K562 (cell line): ENCODE measurements around the gene USP12. TPM values are rescaled to one million over a fixed set of nuclear protein-coding genes. Genes with fewer than 3 reads are reported as not detected.

ENCODE experiments used
- ARID1B ChIP-seq: fragments of 450-650 bp; IDR thresholded peaks from 2 replicates; pipeline ENCODE4 v1.6.1; 2016; ENCODE audit warnings: antibody characterized with exemption, mild to moderate bottlenecking, inconsistent platforms
- BHLHE40 ChIP-seq: IDR thresholded peaks from 2 replicates; pipeline ENCODE4 v1.6.1; 2011; ENCODE audit warnings: low read length, improper control_type of control experiment
- CAMTA2 ChIP-seq: fragments of 250-450 bp; sonication (Bioruptor Pico); conservative IDR thresholded peaks from 2 replicates; pipeline ENCODE4 v1.5.1; 2022
- CBX2 ChIP-seq: fragments of 200-600 bp; sonication (generic); IDR thresholded peaks from one replicate; pipeline ENCODE4 v1.6.1; 2012; ENCODE audit warnings: mild to moderate bottlenecking, low read length, inconsistent platforms; ENCODE audit not compliant: insufficient read depth, poor library complexity, severe bottlenecking
- CC2D1A ChIP-seq: fragments of 450-650 bp; IDR thresholded peaks from 2 replicates; pipeline ENCODE4 v1.6.1; 2017; ENCODE audit warnings: mild to moderate bottlenecking
- E2F3 ChIP-seq: fragments of 250-450 bp; sonication (Bioruptor Pico); IDR thresholded peaks from 2 replicates; pipeline ENCODE4 v1.4.0; 2020; ENCODE audit warnings: mild to moderate bottlenecking
- HNRNPH1 ChIP-seq: fragments of 200-400 bp; formaldehyde crosslinking; optimal IDR thresholded peaks from 2 replicates; pipeline ENCODE3; 2017; ENCODE audit warnings: low read depth, mild to moderate bottlenecking, low read length, moderate library complexity
- KLF1 ChIP-seq: fragments of 450-650 bp; IDR thresholded peaks from 2 replicates; pipeline ENCODE4 v1.6.1; 2016; ENCODE audit warnings: missing genetic modification characterization, missing compliant biosample characterization
- MYC ChIP-seq, 2 experiments: fragments of 250-450 bp in 1 of 2; sonication (Bioruptor Pico) in 1 of 2; IDR thresholded peaks; 2 replicates each; pipeline versions ENCODE4 v1.5.1 to v1.6.1; 2012 to 2021; ENCODE audit warnings: low read depth in 2 of 2, borderline replicate concordance in 1 of 2, improper control_type of control experiment in 1 of 2, low read length in 1 of 2, mild to moderate bottlenecking in 1 of 2, moderate library complexity in 1 of 2
- OTX1 ChIP-seq: fragments of 450-650 bp; formaldehyde crosslinking; IDR thresholded peaks from 2 replicates; pipeline ENCODE4 v1.4.0; 2022; ENCODE audit warnings: mild to moderate bottlenecking
- POLR2AphosphoS5 ChIP-seq: IDR thresholded peaks from 2 replicates; pipeline ENCODE4 v1.6.1; 2011; ENCODE audit warnings: mild to moderate bottlenecking, low read depth, low read length, moderate library complexity; ENCODE audit not compliant: control insufficient read depth, insufficient read depth
- POLR2G ChIP-seq: fragments of 200-400 bp; formaldehyde crosslinking; IDR thresholded peaks from 2 replicates; pipeline ENCODE4 v1.6.1; 2017; ENCODE audit warnings: low read depth, mild to moderate bottlenecking, antibody characterized with exemption, low read length, moderate library complexity
- TBP ChIP-seq: optimal IDR thresholded peaks from 2 replicates; pipeline ENCODE3; 2011; ENCODE audit warnings: low read depth, low read length, improper control_type of control experiment
- YY1 ChIP-seq, 3 experiments: IDR thresholded peaks; 2 replicates each; pipeline ENCODE4 v1.6.1; 2011; ENCODE audit warnings: low read length in 2 of 3, mild to moderate bottlenecking in 2 of 3, moderate library complexity in 2 of 3, borderline replicate concordance in 1 of 3, control low read depth in 1 of 3, low read depth in 1 of 3; ENCODE audit not compliant: insufficient read depth in 3 of 3, insufficient replicate concordance in 2 of 3, control insufficient read depth in 1 of 3, insufficient read length in 1 of 3; ENCODE audit errors: extremely low read depth in 1 of 3
- ZNF274 ChIP-seq: IDR thresholded peaks from 2 replicates; pipeline ENCODE4 v1.6.1; 2011; ENCODE audit warnings: low read depth, mild to moderate bottlenecking, low read length, moderate library complexity, borderline replicate concordance
- ZNF407 ChIP-seq: fragments of 450-650 bp; IDR thresholded peaks from 2 replicates; pipeline ENCODE4 v1.6.1; 2016; ENCODE audit warnings: low read depth
- polyA plus RNA-seq, 8 experiments: library from polyadenylated mRNA; depleted of rRNA in 4 of 8; stranded (reverse) in 5 of 8; unstranded in 3 of 8; fragments of >200 nt; fragmentation: Nextera tagmentation in 2 of 8; fragmentation: Illumina TruSeq in 1 of 8; extraction: Ambion mirVana in 2 of 8; extraction: Trizol in 1 of 8; gene quantifications; 2 replicates each; pipeline versions ENCODE4 v1.2.1 to v1.2.3, GENCODE V29; 2011 to 2014; ENCODE audit warnings: inconsistent platforms in 1 of 8, missing spikeins in 1 of 8
- total RNA-seq, 7 experiments: library from RNA; depleted of rRNA in 6 of 7; stranded (reverse); fragments of >200 nt in 6 of 7; fragmentation: Illumina TruSeq in 2 of 7; extraction: Trizol in 2 of 7; gene quantifications; 2 replicates each; pipeline versions ENCODE4 v1.2.1 to v1.2.3, GENCODE V29; 2011 to 2021; ENCODE audit warnings: low replicate concordance in 1 of 7
- TF ChIP-seq, protein P1 (sequence below): fragments of 450-650 bp; formaldehyde crosslinking; IDR thresholded peaks from 2 replicates; pipeline ENCODE4 v1.4.0; 2020; ENCODE audit warnings: mild to moderate bottlenecking, moderate library complexity

The USP12 gene
- total and polyA plus RNA-seq, 9 of the 15 experiments (the other 6 are each of a cell fraction or from before 2014, with no cell fraction given): 1.8 to 20.5 (median 13.3) TPM

GRCh38 chr13:27125357-27126282, 46.0 kb downstream of the USP12 start (continued):
- TF ChIP-seq ZNF407: no peak
- peak; percentile 71 for TF ChIP-seq POLR2G
- TF ChIP-seq POLR2AphosphoS5: peak; percentile 34; the same call in 1 of the 2 replicates
- TF ChIP-seq BHLHE40: no peak
- no peak for TF ChIP-seq ZNF274
- TF ChIP-seq E2F3 (CRISPR knock-in tag): no peak
- peak; percentile 48 for TF ChIP-seq TBP
- no peak for TF ChIP-seq CBX2
- peak; percentile 62; the same call in 1 of the 2 replicates for TF ChIP-seq ARID1B
- TF ChIP-seq CAMTA2: no peak
- TF ChIP-seq MYC (IDR thresholded peaks at IDR 0.05; ENCODE audit: low read depth, low read length): no peak
- TF ChIP-seq MYC (CRISPR knock-in tag; IDR thresholded peaks at IDR 0.05; ENCODE audit: borderline replicate concordance, low read depth): no peak
- TF ChIP-seq OTX1: no peak
- no peak for TF ChIP-seq KLF1 (tag)
- TF ChIP-seq YY1 (IDR thresholded peaks at IDR 0.05; ENCODE audit: borderline replicate concordance in 1 of 3, control insufficient read depth in 1 of 3, extremely low read depth in 1 of 3, insufficient read depth in 3 of 3, insufficient read length in 1 of 3, insufficient replicate concordance in 2 of 3, low read depth in 1 of 3, low read length in 2 of 3): peak; percentile 61 to 90 (median 80)
- TF ChIP-seq, protein P1, sequence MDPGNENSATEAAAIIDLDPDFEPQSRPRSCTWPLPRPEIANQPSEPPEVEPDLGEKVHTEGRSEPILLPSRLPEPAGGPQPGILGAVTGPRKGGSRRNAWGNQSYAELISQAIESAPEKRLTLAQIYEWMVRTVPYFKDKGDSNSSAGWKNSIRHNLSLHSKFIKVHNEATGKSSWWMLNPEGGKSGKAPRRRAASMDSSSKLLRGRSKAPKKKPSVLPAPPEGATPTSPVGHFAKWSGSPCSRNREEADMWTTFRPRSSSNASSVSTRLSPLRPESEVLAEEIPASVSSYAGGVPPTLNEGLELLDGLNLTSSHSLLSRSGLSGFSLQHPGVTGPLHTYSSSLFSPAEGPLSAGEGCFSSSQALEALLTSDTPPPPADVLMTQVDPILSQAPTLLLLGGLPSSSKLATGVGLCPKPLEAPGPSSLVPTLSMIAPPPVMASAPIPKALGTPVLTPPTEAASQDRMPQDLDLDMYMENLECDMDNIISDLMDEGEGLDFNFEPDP (CRISPR knock-in tag): no peak
- no peak for TF ChIP-seq CC2D1A
- no peak for TF ChIP-seq HNRNPH1
